CD4-positive, alpha-beta T cell treated with Interleukin-4 for 4 hours (primary cell): Measurements from ENCODE around the gene DPYSL5.
"Not testable (repeated sequence)": the region's sequence is repeated elsewhere in the genome, so short reads cannot be mapped to it uniquely, and the experiment has no call there.

ENCODE experiments used
- DNase-seq: peaks from one replicate; pipeline ENCODE4 v3.0.0-alpha.2; 2020

DPYSL5 gene, protein sequence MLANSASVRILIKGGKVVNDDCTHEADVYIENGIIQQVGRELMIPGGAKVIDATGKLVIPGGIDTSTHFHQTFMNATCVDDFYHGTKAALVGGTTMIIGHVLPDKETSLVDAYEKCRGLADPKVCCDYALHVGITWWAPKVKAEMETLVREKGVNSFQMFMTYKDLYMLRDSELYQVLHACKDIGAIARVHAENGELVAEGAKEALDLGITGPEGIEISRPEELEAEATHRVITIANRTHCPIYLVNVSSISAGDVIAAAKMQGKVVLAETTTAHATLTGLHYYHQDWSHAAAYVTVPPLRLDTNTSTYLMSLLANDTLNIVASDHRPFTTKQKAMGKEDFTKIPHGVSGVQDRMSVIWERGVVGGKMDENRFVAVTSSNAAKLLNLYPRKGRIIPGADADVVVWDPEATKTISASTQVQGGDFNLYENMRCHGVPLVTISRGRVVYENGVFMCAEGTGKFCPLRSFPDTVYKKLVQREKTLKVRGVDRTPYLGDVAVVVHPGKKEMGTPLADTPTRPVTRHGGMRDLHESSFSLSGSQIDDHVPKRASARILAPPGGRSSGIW

DNA sequence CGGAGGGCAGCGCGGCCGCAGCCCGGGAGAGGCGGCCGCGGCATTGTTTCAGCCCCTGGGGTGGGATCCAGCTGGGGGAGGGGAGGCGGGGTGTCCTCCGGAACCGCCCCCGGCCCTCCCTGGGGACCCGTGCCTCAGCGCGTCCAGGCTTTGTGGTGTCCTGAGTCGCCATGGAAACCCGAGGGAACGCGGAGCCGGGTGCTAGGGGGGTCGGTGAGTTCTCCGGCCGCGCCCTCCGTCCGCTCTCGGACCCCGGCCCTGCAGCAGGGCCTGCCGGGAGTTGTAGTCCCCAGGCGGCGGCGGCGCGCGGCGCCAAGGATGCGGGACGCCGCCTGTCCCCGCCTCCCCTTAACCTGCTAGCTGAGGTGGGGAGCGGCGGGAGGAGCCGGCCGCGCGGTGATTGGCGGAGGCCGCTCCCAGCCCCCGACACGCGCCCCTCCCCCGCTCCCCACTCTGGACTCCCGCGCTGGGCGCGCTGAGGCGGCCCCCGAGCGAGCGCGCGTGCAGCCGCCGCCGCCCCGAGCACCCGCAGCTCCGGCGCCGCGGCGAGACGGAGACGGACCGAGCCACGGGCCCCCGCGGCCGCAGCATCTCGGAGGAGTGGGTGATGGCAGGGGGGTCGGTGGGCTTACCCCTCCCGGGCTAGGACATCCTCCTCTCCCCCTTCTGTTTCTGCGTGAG is at the start of gene DPYSL5:
DPYSL5 (plus strand) TSS at position 478 of the 681 bp plus-strand sequence. CDS start 50,368 bp downstream, outside the sequence.
- DNase-seq, result no peak

DNA sequence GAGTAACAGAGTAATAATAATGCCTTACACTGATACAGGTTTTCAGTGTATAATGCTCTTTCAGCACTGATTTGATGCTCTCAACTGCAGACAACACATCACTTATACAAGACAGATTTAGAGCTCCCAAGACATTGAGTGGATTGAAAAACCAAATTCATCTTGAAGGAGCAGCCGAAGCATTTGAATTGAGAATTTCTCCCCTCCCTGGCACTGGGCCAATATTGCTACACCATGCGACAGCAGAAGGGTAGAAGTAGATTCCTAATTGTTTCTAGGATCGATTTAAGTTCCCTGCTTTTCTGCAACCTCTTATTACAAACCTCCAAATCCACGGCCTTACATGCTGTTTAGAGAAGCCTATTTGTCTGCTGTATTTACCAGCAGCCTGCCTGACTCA is 46.6 kb upstream of the DPYSL5 start:
- no peak for DNase-seq

DNA sequence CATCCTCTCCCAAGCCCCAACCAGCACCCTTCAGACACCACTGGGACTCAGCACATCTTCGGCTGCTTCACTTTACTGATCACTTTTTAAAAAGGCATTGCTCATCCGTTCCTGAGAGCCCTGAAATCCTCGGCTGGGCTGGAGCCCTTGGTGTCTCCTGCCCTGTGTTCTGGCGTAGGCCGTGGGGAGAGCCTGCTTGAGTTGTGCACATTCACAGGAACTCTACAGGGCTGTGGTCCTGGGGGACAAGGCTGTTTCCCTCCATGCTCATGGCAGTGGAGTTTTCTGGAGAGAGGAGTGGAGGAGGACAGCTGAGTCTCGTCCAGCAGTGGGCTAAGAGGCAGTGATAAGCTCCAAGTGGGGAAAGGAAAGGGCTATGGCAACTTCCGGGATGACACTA is 46.1 kb upstream of the DPYSL5 start:
- DNase-seq, result no peak

DNA sequence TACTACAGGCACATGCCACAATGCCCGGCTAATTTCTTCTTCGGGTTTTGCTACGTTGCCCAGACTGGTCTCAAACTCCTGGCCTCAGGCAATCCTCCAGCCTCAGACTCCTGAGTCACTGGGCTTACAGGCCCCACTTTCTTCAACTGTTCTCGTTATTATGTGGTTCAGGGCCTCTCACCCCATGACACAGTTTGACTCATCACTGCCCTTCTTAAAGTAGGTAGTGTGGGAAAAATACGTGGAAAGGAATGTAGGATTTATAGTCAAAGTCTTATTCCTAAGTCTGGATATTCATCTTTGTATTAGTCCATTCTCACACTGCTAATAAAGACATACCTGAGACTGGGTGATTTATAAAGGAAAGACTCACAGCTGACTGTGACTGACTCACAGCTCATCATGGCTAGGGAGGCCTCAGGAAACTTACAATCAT is 42.7 kb upstream of the DPYSL5 start:
- no peak for DNase-seq

DNA sequence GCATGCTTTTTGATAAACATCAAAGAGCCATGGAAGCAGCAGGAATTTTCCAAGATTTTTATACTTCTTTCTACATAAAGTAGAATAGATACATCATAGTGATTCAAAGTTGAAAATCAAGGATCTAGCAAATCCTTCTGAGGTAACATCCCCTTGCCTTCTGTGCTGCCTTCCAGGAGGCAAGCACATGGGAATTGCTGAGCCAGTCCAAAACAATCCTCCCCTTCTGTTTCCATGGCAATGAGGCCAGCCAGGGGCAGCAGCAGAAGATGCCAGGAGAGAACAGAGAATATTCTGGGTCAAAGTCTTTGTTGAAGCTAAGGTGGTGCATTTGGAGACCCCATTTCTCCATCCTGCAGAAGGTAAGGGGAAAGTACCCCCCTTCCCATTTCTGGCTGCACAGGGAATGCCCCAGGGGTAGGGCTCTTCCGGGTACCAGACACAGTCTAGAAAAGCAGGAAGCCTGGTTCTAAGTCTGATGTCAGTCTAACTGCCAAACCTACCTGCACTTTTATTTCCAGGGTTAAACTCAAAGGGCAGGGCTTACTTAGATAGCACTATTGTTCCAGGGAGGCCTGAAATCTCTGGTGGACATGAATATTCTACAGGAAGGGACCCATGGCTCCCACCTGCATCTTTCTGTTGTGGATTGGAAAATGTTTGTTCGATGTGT is 40.0 kb upstream of the DPYSL5 start:
- DNase-seq, result no peak

DNA sequence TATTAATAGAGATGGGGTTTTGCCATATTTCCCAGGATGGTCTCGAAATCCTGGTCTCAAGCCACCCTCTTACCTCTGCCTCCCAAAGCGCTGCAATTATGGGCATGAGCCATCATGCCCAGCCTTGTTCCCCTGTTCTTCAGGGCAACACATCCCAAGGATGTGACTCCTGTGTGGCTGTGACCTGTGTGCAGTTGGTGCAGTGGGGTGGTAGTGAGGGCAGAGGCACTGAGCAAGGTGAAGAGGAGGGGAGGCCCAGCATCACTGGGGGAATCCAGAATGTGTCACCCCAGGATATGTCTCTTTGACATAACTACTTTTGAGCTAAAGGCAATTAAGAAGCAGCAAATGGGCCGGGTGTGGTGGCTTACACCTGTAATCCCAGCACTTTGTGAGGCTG is 38.7 kb upstream of the DPYSL5 start:
- DNase-seq, result no peak

DNA sequence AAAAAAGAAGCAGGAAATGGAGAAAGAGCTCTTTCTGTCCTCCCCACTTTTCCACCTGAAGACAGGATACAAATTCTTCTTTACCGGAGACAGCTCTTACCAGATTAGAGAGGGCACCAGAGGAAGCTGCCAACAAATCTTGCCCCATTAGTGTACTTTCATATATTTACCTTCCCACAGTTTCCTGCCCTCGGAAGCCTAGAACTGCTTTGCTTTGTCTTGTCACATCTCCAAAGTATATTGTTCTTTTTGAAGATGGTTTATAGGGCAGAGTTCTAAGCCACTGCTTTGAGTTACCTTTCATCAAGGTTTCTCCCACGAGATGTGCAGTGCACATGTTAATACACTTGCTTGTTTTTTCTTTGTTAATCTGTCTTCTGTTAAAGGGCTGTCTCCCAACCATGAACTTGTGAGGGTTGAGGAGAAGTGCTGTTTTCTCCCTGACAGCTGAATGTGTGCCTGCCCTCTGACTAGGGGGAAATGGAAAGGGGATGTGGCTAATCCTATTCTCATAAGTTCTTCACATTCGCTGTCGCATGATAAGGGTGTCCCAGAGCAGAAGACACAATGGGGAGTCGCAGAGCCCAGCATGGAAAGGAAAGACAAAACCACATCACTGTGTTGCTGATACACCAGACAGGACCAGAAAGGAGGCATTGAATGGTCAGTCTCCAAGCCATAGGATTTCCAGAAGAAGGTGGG is 37.9 kb upstream of the DPYSL5 start:
- DNase-seq, result no peak

DNA sequence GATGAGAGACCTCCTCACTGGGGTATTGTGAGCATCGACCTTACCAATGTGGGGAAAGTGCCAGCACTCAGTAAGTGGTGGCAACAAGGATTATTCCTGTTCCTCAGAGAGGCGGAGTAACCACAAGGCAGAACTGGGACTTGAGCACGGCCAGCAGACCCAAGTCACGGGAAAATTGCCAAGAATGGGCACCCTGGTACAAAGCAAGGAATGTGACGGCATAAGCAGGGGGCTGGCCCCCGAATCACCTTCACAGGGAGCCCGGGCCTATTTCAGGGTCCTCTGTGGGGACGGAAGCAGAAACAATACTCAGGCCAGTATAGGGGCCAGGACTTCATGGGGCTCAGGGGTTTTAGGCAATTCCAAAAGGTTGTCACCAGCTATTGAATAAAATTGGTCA is 36.7 kb upstream of the DPYSL5 start:
- DNase-seq, result no peak

DNA sequence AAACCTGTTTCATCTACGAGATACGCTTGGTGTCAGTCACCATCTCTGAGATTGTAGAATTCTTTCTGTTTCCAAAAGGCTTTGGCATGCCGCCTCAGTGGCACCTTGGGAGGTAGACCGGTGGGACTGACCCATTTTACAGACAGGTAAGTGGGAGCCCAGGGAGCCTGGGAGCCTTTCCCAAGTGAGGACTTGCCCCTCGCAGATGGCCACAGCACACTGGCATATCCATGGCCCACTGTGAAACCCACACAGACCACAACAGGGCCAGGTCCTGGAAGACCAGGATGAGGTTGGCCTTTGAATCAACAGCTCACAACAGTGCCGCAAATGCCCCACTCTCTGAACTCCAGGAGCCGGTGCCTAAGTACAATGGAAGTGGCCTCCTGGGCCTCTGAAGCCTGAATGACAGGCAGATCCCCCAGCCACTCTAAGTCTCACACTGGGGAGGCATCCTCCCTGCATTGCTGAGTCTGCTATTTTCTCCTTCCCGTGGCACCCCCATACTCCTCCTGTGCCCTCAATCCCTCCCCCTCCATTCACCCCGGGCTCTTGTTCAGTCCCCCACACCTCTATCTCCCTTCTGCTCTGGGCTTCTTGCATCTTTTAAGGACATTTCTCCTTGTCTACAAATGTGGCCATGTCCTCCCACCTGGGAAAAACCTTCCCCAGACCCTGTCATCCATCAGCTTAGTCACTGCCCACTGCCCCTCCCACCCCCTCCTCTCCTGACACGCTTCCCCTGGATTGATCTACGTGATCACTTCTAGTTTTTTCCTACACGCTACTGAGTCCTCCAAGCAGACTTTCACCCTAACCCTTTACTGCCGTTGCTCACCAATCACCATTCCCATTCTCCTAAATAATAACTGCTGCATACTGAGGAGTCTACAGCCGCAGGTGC is 35.9 kb upstream of the DPYSL5 start:
- no peak for DNase-seq

DNA sequence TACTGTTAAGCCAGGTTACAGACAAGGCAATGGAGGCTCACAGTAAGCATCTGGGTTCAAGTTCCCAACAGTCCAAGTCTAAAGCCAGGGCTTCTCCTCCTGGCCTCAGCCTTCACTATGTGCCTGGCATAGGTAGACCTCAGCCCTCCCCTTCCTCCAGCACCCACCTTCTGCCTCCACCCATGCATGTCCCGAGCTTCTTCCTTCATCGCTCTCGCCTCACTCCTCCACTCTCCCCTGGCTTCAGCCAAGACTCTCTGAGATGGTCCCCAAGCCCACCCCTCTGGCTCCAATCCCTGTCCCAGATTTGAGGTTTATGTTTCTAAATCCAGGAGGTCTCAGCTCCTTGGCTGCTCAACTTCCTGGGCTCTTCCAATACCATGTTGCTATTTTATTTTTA is 35.2 kb upstream of the DPYSL5 start:
- no peak for DNase-seq

DNA sequence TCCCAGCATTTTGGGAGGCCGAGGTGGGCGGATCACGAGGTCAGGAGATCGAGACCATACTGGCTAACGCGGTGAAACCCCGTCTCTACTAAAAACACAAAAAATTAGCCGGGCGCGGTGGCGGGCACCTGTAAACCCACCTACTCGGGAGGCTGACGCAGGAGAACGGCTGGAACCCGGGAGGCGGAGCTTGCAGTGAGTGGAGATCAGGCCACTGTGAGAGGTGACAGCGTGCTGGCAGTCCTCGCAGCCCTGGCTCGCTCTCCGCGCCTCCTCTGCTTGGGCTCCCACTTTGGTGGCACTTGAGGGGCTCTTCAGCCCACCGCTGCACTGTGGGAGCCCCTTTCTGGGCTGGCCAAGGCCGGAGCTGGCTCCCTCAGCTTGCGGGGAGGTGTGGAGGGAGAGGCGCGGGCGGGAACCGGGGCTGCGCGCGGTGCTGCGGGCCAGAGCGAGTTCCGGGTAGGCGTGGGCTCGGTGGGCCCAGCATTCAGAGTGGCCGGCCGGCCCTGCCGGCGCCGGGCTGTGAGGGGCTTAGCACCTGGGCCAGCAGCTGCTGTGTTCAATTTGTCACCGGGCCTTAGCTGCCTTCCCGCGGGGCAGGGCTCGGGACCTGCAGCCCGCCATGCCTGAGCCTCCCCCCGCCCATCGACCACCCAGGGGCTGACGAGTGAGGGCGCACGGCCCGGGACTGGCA is 33.7 kb upstream of the DPYSL5 start:
- not testable (repeated sequence) for DNase-seq

DNA sequence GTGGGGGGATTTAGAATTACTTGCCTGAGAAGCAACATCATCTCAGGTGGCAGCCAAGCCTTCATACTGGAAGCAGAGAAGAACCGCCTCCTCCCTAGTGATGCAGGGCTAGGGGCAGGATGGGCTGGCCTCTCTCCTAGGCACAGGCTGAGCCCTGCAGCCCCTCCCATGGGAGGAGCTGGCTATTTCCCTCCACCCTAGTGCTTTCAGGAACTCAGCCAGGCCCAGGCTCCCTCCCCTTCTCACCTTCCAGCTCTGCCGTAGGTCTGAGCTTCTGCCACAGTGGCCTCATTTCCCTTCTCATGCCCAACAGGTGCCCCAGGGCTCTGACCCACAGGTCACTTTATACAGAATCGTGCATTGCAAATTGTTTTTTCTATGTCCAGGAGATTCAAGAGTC is 31.0 kb upstream of the DPYSL5 start:
- DNase-seq, result no peak

DNA sequence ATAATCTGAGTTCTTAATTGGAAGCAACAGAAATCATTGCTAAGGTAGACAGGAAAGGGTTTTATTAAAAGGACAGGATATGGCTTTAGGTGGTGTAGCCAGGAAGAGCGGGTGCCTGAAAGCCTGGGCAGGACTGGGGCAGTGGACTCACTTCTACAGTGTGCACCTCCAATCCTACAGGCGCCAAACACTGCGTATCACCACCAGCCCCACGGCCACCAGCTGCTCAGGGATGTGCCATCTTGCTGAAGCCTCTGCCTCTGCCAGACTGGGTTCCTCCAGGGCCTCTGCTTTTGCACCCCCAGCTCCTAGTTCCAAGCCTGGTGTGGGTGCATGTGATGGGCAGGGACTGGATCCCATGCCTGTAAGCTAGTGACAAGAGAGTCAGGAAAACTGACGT is 29.7 kb upstream of the DPYSL5 start:
- DNase-seq, result no peak

DNA sequence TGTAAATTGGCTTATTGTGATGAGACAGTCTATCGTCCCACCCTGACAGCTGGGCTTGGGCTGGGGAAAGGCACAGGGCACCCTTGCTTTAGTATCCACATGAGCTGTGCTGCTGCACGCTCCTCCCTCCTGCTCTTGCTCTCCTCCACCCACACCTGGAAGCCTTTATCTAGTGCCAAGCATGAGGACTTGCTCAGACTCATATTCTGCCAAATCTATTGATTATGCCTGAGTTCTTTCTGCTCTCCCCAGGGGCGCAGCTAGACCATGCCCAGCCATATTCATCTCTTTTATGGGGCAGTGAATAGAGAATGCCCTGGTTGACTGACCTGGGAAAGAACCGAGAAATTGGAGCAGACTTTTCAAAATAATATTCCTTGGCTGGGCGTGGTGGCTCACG is 29.0 kb upstream of the DPYSL5 start:
- no peak for DNase-seq

DNA sequence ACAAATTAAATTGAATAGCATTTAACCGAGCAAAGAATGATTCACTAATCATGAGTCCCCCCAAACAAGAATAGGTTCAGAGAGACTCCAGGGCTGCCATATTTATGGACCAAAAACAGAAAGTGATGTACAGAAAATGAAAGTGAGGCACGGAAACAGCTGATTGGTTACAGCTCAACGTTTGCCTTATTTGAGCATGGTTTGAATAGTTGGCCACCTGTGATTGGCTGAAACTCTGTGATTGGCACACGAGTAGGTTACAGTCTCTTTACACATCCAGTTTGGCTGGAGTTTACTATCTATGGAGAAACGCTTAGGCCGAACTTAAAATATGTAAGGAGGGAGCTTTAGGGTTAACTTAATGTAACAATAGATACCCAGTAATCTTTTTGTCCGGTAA is 27.0 kb upstream of the DPYSL5 start:
- no peak for DNase-seq

DNA sequence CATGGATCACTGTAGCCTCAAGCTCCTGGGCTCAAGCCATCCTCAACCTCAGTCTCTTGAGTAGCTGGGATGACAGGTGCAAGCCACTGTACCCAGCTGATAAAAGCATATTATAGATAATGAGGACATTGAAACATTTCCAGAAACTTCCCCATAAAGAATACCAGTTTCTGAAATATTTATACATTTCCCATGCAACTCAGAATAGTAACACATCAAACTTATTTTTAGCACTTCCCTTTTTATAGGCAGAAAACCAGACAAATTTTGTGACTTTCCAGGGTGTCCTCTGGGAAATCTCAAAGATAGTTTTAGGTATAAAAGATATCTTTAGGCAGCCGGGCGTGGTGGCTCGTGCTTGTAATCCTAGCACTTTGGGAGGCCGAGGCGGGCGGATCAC is 25.1 kb upstream of the DPYSL5 start:
- no peak for DNase-seq

DNA sequence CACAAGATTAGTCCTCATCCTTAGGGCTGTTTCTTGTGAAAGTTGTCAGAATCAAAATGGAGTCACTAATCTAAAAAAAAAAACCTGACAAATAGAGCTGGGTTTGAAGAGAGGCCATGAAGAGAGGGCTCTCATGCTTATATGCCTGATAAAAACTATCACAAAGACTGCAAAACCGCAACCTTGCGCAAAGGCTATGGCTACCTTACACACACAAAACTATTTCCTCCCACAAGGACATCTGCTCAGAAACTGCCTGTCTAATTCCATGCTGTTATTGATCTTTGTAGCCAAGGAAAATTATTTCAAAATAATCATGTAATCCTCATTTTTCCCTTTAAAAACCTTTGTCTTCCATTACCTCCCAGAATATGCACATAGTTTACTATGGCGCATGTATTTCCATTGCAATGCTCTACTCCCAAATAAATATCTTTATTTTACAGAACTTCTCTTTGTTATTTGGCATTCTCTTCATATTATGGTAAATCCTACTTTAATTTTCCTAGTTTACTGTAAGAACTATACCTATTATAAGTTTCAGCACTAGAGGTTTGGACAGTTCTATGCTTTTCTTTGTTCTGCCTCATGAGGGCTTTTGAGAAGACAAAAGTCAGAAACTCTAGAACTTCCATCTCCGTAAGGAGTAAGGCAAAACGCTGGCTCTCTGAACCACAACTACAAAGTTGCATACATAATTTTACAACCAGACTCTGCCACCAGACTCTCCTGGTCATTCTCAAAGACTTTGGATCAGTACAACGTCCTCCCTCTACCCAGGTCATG is 9.6 kb upstream of the DPYSL5 start:
- DNase-seq, result no peak

DNA sequence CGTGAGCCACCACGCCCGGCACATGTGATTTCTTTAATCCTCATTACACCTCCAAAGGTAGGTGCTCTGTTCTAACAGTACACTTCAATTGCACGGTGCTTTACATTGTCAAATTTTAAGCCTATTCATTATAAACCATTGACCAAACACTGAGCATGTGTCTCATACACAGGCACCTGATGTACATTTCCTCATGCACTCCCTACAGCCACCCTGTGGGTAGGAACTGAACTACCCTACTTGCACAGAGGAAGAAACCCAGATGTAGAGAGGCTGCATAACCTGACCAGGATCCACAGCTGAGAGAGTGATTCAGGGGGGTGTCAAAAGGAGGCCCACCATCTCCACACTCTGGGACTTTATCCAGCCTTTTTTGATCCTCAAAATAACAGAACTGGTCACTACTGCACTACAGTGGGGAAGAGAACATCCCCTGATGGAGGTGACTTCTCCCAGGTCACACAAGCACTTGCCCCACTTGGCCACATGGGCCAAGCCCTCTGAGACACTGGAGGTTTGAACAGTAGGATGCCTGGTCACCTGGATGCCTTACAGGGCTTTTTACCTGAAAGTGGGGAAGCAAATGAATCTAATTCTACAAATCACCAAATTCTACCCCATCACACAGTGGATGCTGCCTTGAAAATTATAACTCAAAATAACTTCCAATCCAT is 6.9 kb upstream of the DPYSL5 start:
- DNase-seq, result no peak

DNA sequence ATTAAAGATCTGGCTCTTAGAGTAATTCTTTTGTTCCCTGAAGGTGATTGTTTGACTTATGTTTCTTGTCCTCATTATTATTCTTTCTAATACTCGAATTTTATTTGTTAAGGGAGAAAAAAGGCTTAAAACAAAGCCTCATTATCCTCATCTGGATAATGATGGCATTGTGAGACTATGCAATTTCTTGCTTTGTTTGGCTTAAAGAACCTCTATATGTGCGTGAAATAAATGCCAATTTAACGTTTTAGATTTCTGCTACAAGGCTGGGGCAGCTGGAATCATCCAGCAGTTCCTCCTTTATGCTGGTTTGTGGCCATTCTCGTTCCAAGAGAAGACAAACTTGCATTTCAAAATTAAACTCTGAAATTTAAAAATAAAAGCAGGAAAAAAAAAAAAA is 4.9 kb upstream of the DPYSL5 start:
- DNase-seq, result no peak

DNA sequence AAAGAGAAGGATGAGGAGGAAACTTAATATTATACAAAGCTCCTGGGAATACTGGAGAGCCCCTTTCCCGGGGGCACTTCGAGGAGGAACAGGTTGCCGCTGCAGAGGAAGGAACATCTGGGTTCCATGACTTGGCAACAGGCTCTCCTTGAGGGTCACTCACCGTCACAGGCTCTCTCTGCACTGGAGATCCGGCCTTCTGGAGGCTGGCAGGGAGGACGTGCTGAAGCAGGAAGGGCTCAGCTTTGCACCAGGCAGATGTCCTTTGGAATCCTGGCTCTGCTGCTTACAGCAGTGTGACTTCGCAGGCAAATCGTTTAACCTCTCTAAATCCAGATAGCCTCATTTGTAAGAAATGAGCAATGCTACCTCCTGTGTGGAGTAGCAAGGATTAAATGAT is 2.9 kb upstream of the DPYSL5 start:
- DNase-seq, result no peak
